ENCODE results near the gene MYT1.
"Not testable (repeated sequence)": the region's sequence is repeated elsewhere in the genome, so short reads cannot be mapped to it uniquely, and the experiment has no call there.

Gene MYT1

GRCh38 chr20:64166721-64167615, 2.7 kb downstream of the MYT1 start:
- no peak overlapping the region for H3K4me3 ChIP-seq (ENCODE audit: low read depth, low read length)

- no peak overlapping the region for H3K4me3 ChIP-seq (ENCODE audit: low read depth, low read length)
Measured at GRCh38 chr20:64167676-64168075, 3.4 kb downstream of the MYT1 start.

GRCh38 chr20:64168381-64169090, 4.3 kb downstream of the MYT1 start:
- no peak overlapping the region for H3K4me3 ChIP-seq (ENCODE audit: low read depth, low read length)

- H3K4me3 ChIP-seq (ENCODE audit: low read depth, low read length): no peak overlapping the region
Measured at GRCh38 chr20:64169091-64169560, 4.9 kb downstream of the MYT1 start.

GRCh38 chr20:64171211-64171610, 7.0 kb downstream of the MYT1 start:
- no peak overlapping the region for H3K4me3 ChIP-seq (ENCODE audit: low read depth, low read length)

- H3K4me3 ChIP-seq (ENCODE audit: low read depth, low read length): no peak overlapping the region
Measured at GRCh38 chr20:64173116-64173515, 8.9 kb downstream of the MYT1 start.

- no peak overlapping the region for H3K4me3 ChIP-seq (ENCODE audit: low read depth, low read length)
Measured at GRCh38 chr20:64176551-64176950, 12.3 kb downstream of the MYT1 start.

- H3K4me3 ChIP-seq (ENCODE audit: low read depth, low read length): no peak overlapping the region
Measured at GRCh38 chr20:64176971-64177370, 12.7 kb downstream of the MYT1 start.

- H3K4me3 ChIP-seq (ENCODE audit: low read depth, low read length): no peak overlapping the region
Measured at GRCh38 chr20:64177384-64177783, 13.1 kb downstream of the MYT1 start.

- H3K4me3 ChIP-seq (ENCODE audit: low read depth, low read length): no peak overlapping the region
Measured at GRCh38 chr20:64177787-64178186, 13.5 kb downstream of the MYT1 start.

- not testable (repeated sequence) for H3K4me3 ChIP-seq (ENCODE audit: low read depth, low read length)
Measured at GRCh38 chr20:64178925-64179324, 14.7 kb downstream of the MYT1 start.

GRCh38 chr20:64179805-64180204, 15.6 kb downstream of the MYT1 start:
- H3K4me3 ChIP-seq (ENCODE audit: low read depth, low read length): no peak overlapping the region

GRCh38 chr20:64180673-64181072, 16.4 kb downstream of the MYT1 start:
- H3K4me3 ChIP-seq (ENCODE audit: low read depth, low read length): no peak overlapping the region

GRCh38 chr20:64181391-64181790, 17.1 kb downstream of the MYT1 start:
- no peak overlapping the region for H3K4me3 ChIP-seq (ENCODE audit: low read depth, low read length)

GRCh38 chr20:64182146-64182865, 18.1 kb downstream of the MYT1 start:
- H3K4me3 ChIP-seq (ENCODE audit: low read depth, low read length): no peak overlapping the region

- no peak overlapping the region for H3K4me3 ChIP-seq (ENCODE audit: low read depth, low read length)
Measured at GRCh38 chr20:64183313-64183712, 19.1 kb downstream of the MYT1 start.

GRCh38 chr20:64184795-64185194, 20.5 kb downstream of the MYT1 start:
- no peak overlapping the region for H3K4me3 ChIP-seq (ENCODE audit: low read depth, low read length)

GRCh38 chr20:64185276-64185900, 21.1 kb downstream of the MYT1 start:
- no peak overlapping the region for H3K4me3 ChIP-seq (ENCODE audit: low read depth, low read length)

- no peak overlapping the region for H3K4me3 ChIP-seq (ENCODE audit: low read depth, low read length)
Measured at GRCh38 chr20:64186071-64186598, 21.9 kb downstream of the MYT1 start.

GRCh38 chr20:64187213-64187612, 23.0 kb downstream of the MYT1 start:
- not testable (repeated sequence) for H3K4me3 ChIP-seq (ENCODE audit: low read depth, low read length)

- H3K4me3 ChIP-seq (ENCODE audit: low read depth, low read length): no peak overlapping the region
Measured at GRCh38 chr20:64188091-64188490, 23.8 kb downstream of the MYT1 start.

Measured in iPS-11a (cell line).